A549 (cell line): ENCODE data around the gene SLC39A13.

Experiments
- BHLHE40 ChIP-seq: IDR thresholded peaks from 2 replicates; pipeline ENCODE4 v1.6.1; 2012; ENCODE audit warnings: low read depth, low read length, inconsistent platforms
- CEBPB ChIP-seq, 2 experiments: fragments of >200 bp in 1 of 2; sonication (Bioruptor Twin) in 1 of 2; formaldehyde crosslinking in 1 of 2; IDR thresholded peaks; 2 replicates each; pipeline ENCODE4 v1.6.1; 2012 to 2016
- EP300 ChIP-seq, 2 experiments: fragments of >200 bp; sonication (Bioruptor Twin); formaldehyde crosslinking; IDR thresholded peaks; 2 replicates in 1 of 2; 3 replicates in 1 of 2; pipeline ENCODE4 v1.6.1; 2016 to 2017
- HOXA7 ChIP-seq: fragments of 250-450 bp; sonication (Bioruptor Pico); IDR thresholded peaks from 2 replicates; pipeline ENCODE4 v1.5.0; 2020; ENCODE audit warnings: mild to moderate bottlenecking, moderate library complexity
- JUN ChIP-seq, 2 experiments: fragments of >200 bp; sonication (Bioruptor Twin); formaldehyde crosslinking; IDR thresholded peaks; 2 replicates in 1 of 2; 3 replicates in 1 of 2; pipeline ENCODE4 v1.6.1; 2016 to 2017
- JUNB ChIP-seq: fragments of >200 bp; sonication (Bioruptor Twin); formaldehyde crosslinking; IDR thresholded peaks from 2 replicates; pipeline ENCODE4 v1.6.1; 2016
- KDM1A ChIP-seq: fragments of 200-600 bp; sonication (generic); IDR thresholded peaks from 2 replicates; pipeline ENCODE4 v1.6.1; 2016; ENCODE audit warnings: low read depth, mild to moderate bottlenecking
- MAFK ChIP-seq: fragments of 450-650 bp; IDR thresholded peaks from 2 replicates; pipeline ENCODE4 v1.6.1; 2014; ENCODE audit not compliant: partially characterized antibody
- POLR2A ChIP-seq: IDR thresholded peaks from 2 replicates; pipeline ENCODE4 v1.6.1; 2012; ENCODE audit warnings: mild to moderate bottlenecking, low read length
- RFX5 ChIP-seq: fragments of 450-650 bp; IDR thresholded peaks from 2 replicates; pipeline ENCODE4 v1.7.1; 2014; ENCODE audit warnings: antibody characterized with exemption, mild to moderate bottlenecking, moderate library complexity
- ZSCAN20 ChIP-seq: fragments of 250-450 bp; sonication (Bioruptor Pico); IDR thresholded peaks from 2 replicates; pipeline ENCODE4 v1.8.0; 2022; ENCODE audit warnings: mild to moderate bottlenecking, moderate library complexity
- TF ChIP-seq, protein P1 (sequence below): fragments of >200 bp; sonication (Bioruptor Twin); formaldehyde crosslinking; IDR thresholded peaks from 3 replicates; pipeline ENCODE4 v1.5.1; 2016

DNA sequence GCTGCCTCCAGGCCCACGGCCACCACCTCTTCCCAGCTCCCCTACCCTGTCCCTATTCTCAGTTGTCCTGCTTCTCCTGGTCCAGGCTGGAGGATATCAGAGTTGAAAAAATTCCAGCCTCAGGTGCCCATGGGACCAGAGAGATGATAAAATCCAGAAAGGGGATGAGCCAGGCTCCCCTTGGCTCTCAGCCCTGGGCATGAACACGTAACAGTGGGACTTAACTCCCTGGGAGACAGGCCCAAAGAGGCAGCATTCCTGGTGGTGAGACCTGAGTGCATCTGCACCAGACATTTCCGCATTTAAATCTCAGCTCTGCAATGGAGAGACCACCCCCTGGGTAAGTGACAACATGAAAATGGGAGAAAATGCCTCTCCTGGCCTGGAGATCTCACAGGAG is 10.4 kb upstream of the SLC39A13 start:
- TF ChIP-seq KDM1A: no peak
- TF ChIP-seq POLR2A: no peak
- no peak for TF ChIP-seq BHLHE40
- TF ChIP-seq, protein P1, sequence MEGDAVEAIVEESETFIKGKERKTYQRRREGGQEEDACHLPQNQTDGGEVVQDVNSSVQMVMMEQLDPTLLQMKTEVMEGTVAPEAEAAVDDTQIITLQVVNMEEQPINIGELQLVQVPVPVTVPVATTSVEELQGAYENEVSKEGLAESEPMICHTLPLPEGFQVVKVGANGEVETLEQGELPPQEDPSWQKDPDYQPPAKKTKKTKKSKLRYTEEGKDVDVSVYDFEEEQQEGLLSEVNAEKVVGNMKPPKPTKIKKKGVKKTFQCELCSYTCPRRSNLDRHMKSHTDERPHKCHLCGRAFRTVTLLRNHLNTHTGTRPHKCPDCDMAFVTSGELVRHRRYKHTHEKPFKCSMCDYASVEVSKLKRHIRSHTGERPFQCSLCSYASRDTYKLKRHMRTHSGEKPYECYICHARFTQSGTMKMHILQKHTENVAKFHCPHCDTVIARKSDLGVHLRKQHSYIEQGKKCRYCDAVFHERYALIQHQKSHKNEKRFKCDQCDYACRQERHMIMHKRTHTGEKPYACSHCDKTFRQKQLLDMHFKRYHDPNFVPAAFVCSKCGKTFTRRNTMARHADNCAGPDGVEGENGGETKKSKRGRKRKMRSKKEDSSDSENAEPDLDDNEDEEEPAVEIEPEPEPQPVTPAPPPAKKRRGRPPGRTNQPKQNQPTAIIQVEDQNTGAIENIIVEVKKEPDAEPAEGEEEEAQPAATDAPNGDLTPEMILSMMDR: no peak
- TF ChIP-seq MAFK: no peak
- no peak for TF ChIP-seq JUNB
- no peak for TF ChIP-seq EP300 (IDR thresholded peaks at IDR 0.05)
- no peak for TF ChIP-seq HOXA7 (CRISPR knock-in tag)
- TF ChIP-seq RFX5: no peak
- TF ChIP-seq ZSCAN20 (CRISPR knock-in tag): no peak
- no peak for TF ChIP-seq CEBPB (IDR thresholded peaks at IDR 0.05)
- TF ChIP-seq JUN (IDR thresholded peaks at IDR 0.05): no peak
